HCT116 (cell line): ENCODE measurements around the gene CALN1. TPM values are rescaled to one million over a fixed set of nuclear protein-coding genes. Genes with fewer than 3 reads are reported as not detected.

Experiments
- ATAC-seq: fragments of 200-7000 bp; cut with Tn5 transposase; 2 replicates; pipeline ENCODE4 v1.9.1; 2020; ENCODE audit warnings: mild to moderate bottlenecking, moderate library complexity
- BruUV-seq: library from RNA; stranded (reverse); fragments of 400-500 nt; replicated peaks from 2 replicates; lab custom pipeline; 2021; lab: Mats Ljungman, UMichigan
- CTCF ChIA-PET: fragments of 300-600 bp; sonication (Branson Sonifier 250); formaldehyde crosslinking; loops from one replicate; lab custom pipeline; 2021; ENCODE audit warnings: antibody characterized with exemption; lab: Charles Lee
- POLR2A ChIA-PET: fragments of 300-600, 350-600 bp; sonication (Branson Sonifier 250); formaldehyde crosslinking; loops from one replicate; lab custom pipeline; 2021; ENCODE audit warnings: antibody characterized with exemption; lab: Charles Lee
- RAD21 ChIA-PET, 2 experiments: fragments of 300-600 bp; sonication (Branson Sonifier 250); formaldehyde crosslinking; loops; one replicate each; lab custom pipeline; 2023; ENCODE audit warnings: low total read pairs in 2 of 2; ENCODE audit not compliant: uncharacterized antibody in 2 of 2, unreplicated experiment in 2 of 2, low non-redundant PET in 1 of 2; lab: Charles Lee
- DNase-seq: peaks from one replicate; pipeline ENCODE4 v3.0.0-alpha.2; 2010; ENCODE audit warnings: low read depth, low spot score
- H2AFZ ChIP-seq: fragments of 200-600 bp; shearing (Covaris generic), sonication (generic); 2 replicates; pipeline ENCODE4 v1.6.1; 2017; ENCODE audit warnings: low read depth, mixed run types, mixed read lengths, antibody characterized with exemption, low read length; ENCODE audit not compliant: poor library complexity, severe bottlenecking
- H3K27ac ChIP-seq: 2 replicates; pipeline ENCODE4 v1.5.1; 2012; ENCODE audit warnings: low read depth, low read length
- H3K27me3 ChIP-seq: fragments of 200-600 bp; sonication (generic); 2 replicates; pipeline ENCODE4 v1.6.1; 2016; ENCODE audit warnings: mixed run types, low read length, mixed read lengths; ENCODE audit not compliant: insufficient read depth
- H3K36me3 ChIP-seq, 2 experiments: fragments of 200-500 bp in 1 of 2; fragments of 200-600 bp in 1 of 2; sonication (Bioruptor generic) in 1 of 2; sonication (generic) in 1 of 2; 2 replicates each; pipeline versions ENCODE4 v1.5.1 to v1.6.1; 2014 to 2016; ENCODE audit warnings: low read length in 2 of 2, inconsistent platforms in 1 of 2, mixed read lengths in 1 of 2, mixed run types in 1 of 2; ENCODE audit not compliant: insufficient read depth in 2 of 2, control insufficient read depth in 1 of 2
- H3K4me1 ChIP-seq, 2 experiments: fragments of 200-600 bp in 1 of 2; sonication (generic) in 1 of 2; 2 replicates each; pipeline versions ENCODE4 v1.5.1 to v1.6.1; 2012 to 2017; ENCODE audit warnings: low read length in 2 of 2, inconsistent platforms in 1 of 2, mild to moderate bottlenecking in 1 of 2, mixed read lengths in 1 of 2, mixed run types in 1 of 2, moderate library complexity in 1 of 2; ENCODE audit not compliant: insufficient read depth in 2 of 2, control insufficient read depth in 1 of 2
- H3K4me2 ChIP-seq: fragments of 200-600 bp; sonication (generic); 2 replicates; pipeline ENCODE4 v1.6.1; 2017; ENCODE audit warnings: mixed run types, low read length, mixed read lengths
- H3K4me3 ChIP-seq, 2 experiments: fragments of 200-600 bp in 1 of 2; sonication (generic) in 1 of 2; replicated peaks in 1 of 2; 2 replicates each; pipeline ENCODE4 v1.5.1; 2011 to 2016; ENCODE audit warnings: low read length in 2 of 2, control low read depth in 1 of 2, low read depth in 1 of 2, mild to moderate bottlenecking in 1 of 2, mixed read lengths in 1 of 2, mixed run types in 1 of 2
- H3K79me2 ChIP-seq: fragments of 200-600 bp; sonication (generic); 2 replicates; pipeline ENCODE4 v1.6.1; 2017; ENCODE audit warnings: mild to moderate bottlenecking, mixed run types, low read length, moderate library complexity, mixed read lengths; ENCODE audit not compliant: insufficient read depth
- H3K9ac ChIP-seq: fragments of 200-600 bp; sonication (generic); 2 replicates; pipeline ENCODE4 v1.6.1; 2016; ENCODE audit warnings: low read length, mixed read lengths
- H3K9me2 ChIP-seq: fragments of 200-600 bp; sonication (generic), shearing (Covaris generic); 2 replicates; pipeline ENCODE4 v1.6.1; 2017; ENCODE audit warnings: mixed run types, mild to moderate bottlenecking, moderate library complexity; ENCODE audit not compliant: insufficient read depth
- H3K9me3 ChIP-seq, 2 experiments: fragments of 200-500 bp in 1 of 2; fragments of 200-600 bp in 1 of 2; sonication (Bioruptor generic) in 1 of 2; sonication (generic) in 1 of 2; 2 replicates each; pipeline ENCODE4 v1.6.1; 2014 to 2017; ENCODE audit warnings: low read length in 2 of 2, mixed read lengths in 2 of 2, inconsistent platforms in 1 of 2, low read depth in 1 of 2, mild to moderate bottlenecking in 1 of 2, mixed run types in 1 of 2, moderate library complexity in 1 of 2; ENCODE audit not compliant: control insufficient read depth in 1 of 2, insufficient read depth in 1 of 2
- H4K20me1 ChIP-seq: fragments of 200-600 bp; sonication (generic), shearing (Covaris generic); 2 replicates; pipeline ENCODE4 v1.6.1; 2017; ENCODE audit warnings: mixed run types, mild to moderate bottlenecking, moderate library complexity; ENCODE audit not compliant: insufficient read depth
- CBX3 ChIP-seq: IDR thresholded peaks from 2 replicates; pipeline ENCODE4 v1.6.1; 2012; ENCODE audit warnings: low read depth
- CEBPB ChIP-seq: IDR thresholded peaks from 2 replicates; pipeline ENCODE4 v1.6.1; 2012; ENCODE audit warnings: low read depth
- EGR1 ChIP-seq: IDR thresholded peaks from 2 replicates; pipeline ENCODE4 v1.6.1; 2012; ENCODE audit warnings: low read depth
- EZH2 ChIP-seq: fragments of 200-600 bp; sonication (generic); IDR thresholded peaks from 2 replicates; pipeline ENCODE4 v1.6.1; 2017; ENCODE audit warnings: antibody characterized with exemption, mixed run types
- EZH2phosphoT487 ChIP-seq: fragments of 200-600 bp; IDR thresholded peaks from 2 replicates; pipeline ENCODE4 v1.6.1; 2018; ENCODE audit warnings: antibody characterized with exemption, borderline replicate concordance
- JUND ChIP-seq: IDR thresholded peaks from 2 replicates; pipeline ENCODE4 v1.6.1; 2012
- MAX ChIP-seq: IDR thresholded peaks from 2 replicates; pipeline ENCODE4 v1.6.1; 2012
- RAD21 ChIP-seq: IDR thresholded peaks from 2 replicates; pipeline ENCODE4 v1.6.1; 2012; ENCODE audit warnings: low read depth, mild to moderate bottlenecking
- SP1 ChIP-seq: IDR thresholded peaks from 2 replicates; pipeline ENCODE4 v1.6.1; 2012; ENCODE audit warnings: low read depth
- SRF ChIP-seq: IDR thresholded peaks from 2 replicates; pipeline ENCODE4 v1.6.1; 2012; ENCODE audit warnings: low read depth
- TCF7L2 ChIP-seq: IDR thresholded peaks from 2 replicates; pipeline ENCODE4 v1.7.0; 2011; ENCODE audit warnings: borderline replicate concordance, inconsistent platforms; ENCODE audit not compliant: insufficient read depth, insufficient read length; ENCODE audit errors: extremely low read depth
- ZNF274 ChIP-seq: fragments of 200-500 bp; sonication (Bioruptor generic); IDR thresholded peaks from 2 replicates; pipeline ENCODE4 v1.6.1; 2014; ENCODE audit warnings: mild to moderate bottlenecking, low read depth, low read length, inconsistent platforms
- intact Hi-C: fragments of 100-400 bp; cut with micrococcal nuclease; formaldehyde crosslinking; loops from 2 replicates; pipeline ENCODE4 v1.10.0; 2022
- total RNA-seq: library from RNA; stranded (reverse); gene quantifications from one replicate; pipeline ENCODE4 v1.2.1, GENCODE V29; 2021; ENCODE audit not compliant: unreplicated experiment
- TF ChIP-seq, protein P1 (sequence below): IDR thresholded peaks from 2 replicates; pipeline ENCODE4 v1.6.1; 2012; ENCODE audit warnings: low read depth
- TF ChIP-seq, protein P2 (sequence below): IDR thresholded peaks from 2 replicates; pipeline ENCODE4 v1.6.1; 2011; ENCODE audit warnings: mild to moderate bottlenecking, low read length, moderate library complexity; ENCODE audit not compliant: insufficient replicate concordance; ENCODE audit errors: extremely low read depth
- TF ChIP-seq, protein P3 (sequence below): IDR thresholded peaks from 2 replicates; pipeline ENCODE4 v1.6.1; 2012

CALN1 gene
- total RNA-seq, 1 experiment from 2014 or later, result 0.17 TPM

DNA sequence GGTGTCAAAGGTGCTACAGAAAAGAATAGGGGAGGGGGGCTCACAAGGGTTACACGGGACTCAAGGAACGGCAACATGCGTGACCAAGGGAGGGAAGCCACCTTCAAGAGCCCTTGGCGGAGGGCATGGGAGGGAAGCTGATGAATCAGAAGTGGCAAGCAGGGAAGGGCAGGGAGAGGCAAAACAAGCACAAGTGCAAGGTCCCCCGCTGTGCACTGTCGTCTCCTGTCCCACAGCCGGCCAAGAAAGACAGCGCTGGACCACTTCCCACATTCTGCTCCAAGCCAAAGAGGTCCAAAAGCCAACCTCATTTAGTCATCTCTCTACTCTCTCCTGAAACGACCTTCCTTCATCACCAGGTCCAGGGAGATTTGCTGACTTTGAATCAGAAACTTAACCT, 102.7 kb downstream of the CALN1 start:
- H3K79me2 ChIP-seq, result no peaks in the 10 kb centered on the region
- H3K4me3 ChIP-seq, result no peak overlapping the region
- H3K9me3 ChIP-seq, result no peaks in the 10 kb centered on the region
- no peaks in the 10 kb centered on the region for H3K4me1 ChIP-seq
- no peak overlapping the region for H3K9ac ChIP-seq
- no peaks in the 10 kb centered on the region for H4K20me1 ChIP-seq
- no TSS peak for BruUV-seq
- CTCF ChIA-PET, result no interaction called here
- DNase-seq, result no peak
- H3K9me2 ChIP-seq, result no peaks in the 10 kb centered on the region
- POLR2A ChIA-PET, result no interaction called here
- intact Hi-C loops, result no loop called here
- H3K36me3 ChIP-seq, result no peaks in the 10 kb centered on the region
- no peak overlapping the region for H2AFZ ChIP-seq
- no peak overlapping the region for H3K27ac ChIP-seq
- no peak overlapping the region for H3K4me2 ChIP-seq
- RAD21 ChIA-PET, result no interaction called here
- H3K27me3 ChIP-seq, result peaks cover 10% of the 10 kb centered on the region; the same call in 1 of the 2 replicates
- TF ChIP-seq SRF (no peak), EGR1 (no peak), SP1 (no peak), MAX (no peak), RAD21 (no peak), EZH2phosphoT487 (no peak), EZH2 (no peak), TCF7L2 (no peak), CBX3 (no peak), JUND (no peak), ZNF274 (no peak), CEBPB (no peak)
- TF ChIP-seq, protein P1, sequence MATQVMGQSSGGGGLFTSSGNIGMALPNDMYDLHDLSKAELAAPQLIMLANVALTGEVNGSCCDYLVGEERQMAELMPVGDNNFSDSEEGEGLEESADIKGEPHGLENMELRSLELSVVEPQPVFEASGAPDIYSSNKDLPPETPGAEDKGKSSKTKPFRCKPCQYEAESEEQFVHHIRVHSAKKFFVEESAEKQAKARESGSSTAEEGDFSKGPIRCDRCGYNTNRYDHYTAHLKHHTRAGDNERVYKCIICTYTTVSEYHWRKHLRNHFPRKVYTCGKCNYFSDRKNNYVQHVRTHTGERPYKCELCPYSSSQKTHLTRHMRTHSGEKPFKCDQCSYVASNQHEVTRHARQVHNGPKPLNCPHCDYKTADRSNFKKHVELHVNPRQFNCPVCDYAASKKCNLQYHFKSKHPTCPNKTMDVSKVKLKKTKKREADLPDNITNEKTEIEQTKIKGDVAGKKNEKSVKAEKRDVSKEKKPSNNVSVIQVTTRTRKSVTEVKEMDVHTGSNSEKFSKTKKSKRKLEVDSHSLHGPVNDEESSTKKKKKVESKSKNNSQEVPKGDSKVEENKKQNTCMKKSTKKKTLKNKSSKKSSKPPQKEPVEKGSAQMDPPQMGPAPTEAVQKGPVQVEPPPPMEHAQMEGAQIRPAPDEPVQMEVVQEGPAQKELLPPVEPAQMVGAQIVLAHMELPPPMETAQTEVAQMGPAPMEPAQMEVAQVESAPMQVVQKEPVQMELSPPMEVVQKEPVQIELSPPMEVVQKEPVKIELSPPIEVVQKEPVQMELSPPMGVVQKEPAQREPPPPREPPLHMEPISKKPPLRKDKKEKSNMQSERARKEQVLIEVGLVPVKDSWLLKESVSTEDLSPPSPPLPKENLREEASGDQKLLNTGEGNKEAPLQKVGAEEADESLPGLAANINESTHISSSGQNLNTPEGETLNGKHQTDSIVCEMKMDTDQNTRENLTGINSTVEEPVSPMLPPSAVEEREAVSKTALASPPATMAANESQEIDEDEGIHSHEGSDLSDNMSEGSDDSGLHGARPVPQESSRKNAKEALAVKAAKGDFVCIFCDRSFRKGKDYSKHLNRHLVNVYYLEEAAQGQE, result no peak
- TF ChIP-seq, protein P2, sequence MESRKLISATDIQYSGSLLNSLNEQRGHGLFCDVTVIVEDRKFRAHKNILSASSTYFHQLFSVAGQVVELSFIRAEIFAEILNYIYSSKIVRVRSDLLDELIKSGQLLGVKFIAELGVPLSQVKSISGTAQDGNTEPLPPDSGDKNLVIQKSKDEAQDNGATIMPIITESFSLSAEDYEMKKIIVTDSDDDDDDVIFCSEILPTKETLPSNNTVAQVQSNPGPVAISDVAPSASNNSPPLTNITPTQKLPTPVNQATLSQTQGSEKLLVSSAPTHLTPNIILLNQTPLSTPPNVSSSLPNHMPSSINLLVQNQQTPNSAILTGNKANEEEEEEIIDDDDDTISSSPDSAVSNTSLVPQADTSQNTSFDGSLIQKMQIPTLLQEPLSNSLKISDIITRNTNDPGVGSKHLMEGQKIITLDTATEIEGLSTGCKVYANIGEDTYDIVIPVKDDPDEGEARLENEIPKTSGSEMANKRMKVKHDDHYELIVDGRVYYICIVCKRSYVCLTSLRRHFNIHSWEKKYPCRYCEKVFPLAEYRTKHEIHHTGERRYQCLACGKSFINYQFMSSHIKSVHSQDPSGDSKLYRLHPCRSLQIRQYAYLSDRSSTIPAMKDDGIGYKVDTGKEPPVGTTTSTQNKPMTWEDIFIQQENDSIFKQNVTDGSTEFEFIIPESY, result no peak
- TF ChIP-seq, protein P3, sequence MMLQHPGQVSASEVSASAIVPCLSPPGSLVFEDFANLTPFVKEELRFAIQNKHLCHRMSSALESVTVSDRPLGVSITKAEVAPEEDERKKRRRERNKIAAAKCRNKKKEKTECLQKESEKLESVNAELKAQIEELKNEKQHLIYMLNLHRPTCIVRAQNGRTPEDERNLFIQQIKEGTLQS, result no peak
- no peak for ATAC-seq
